Measurements from ENCODE around the gene DAZAP2. TPM values are rescaled to one million over a fixed set of nuclear protein-coding genes. Genes with fewer than 3 reads are reported as not detected.

DAZAP2 gene
- total RNA-seq, 1 experiment from 2014 or later, result 57.4 TPM

DNA sequence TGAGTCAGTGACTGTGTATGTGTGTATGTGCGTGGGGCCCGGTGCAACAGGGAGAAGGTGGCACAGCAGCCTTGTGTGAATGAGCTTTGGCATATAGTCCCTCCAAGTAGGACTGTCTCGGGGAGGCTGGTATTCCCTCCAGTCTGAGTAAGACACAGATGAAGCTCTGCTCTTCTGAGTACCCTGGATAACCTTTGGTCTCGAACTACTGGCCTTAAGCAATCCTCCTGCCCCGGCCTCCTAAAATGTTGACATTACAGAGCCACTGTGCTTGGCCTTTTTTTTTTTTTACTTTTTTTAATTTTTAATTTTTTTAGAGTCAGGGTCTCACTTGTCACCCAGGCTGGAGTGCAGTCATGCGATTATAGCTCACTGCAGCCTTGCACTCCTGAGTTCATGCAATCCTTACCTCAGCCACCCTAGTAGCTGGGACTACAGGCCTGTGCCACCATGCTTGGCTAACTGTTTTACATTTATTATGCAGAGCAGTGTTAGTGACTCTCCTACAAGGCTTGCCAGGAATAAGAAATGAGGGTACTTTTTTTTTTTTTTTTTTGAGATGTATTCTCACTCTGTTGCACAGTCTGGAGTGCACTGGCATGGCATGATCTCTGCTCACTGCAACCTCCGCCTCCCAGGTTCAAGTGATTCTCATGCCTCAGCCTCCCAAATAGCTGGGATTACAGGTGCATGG lies 9.4 kb upstream of the DAZAP2 start:
- POLR2A ChIA-PET (ENCODE audit: unreplicated experiment), result no interaction called here
- H3K4me1 ChIP-seq (ENCODE audit: insufficient read depth, low read length), result no peaks in the 10 kb centered on the region
- no peaks in the 10 kb centered on the region for H4K20me1 ChIP-seq (ENCODE audit: low read length)
- no peaks in the 10 kb centered on the region for H3K36me3 ChIP-seq (ENCODE audit: low read depth, low read length)
- ATAC-seq (no peak), DNase-seq (no peak)
- H3K79me2 ChIP-seq (ENCODE audit: low read length), result no peaks in the 10 kb centered on the region
- H3K4me2 ChIP-seq (ENCODE audit: low read length), result no peak overlapping the region
- no peaks in the 10 kb centered on the region for H3K27me3 ChIP-seq (ENCODE audit: low read length)
- no peak overlapping the region for H3K9ac ChIP-seq (ENCODE audit: low read length)
- no peaks in the 10 kb centered on the region for H3F3A ChIP-seq (ENCODE audit: low read length, unreplicated experiment)
- CTCF ChIA-PET, result no interaction called here
- BruUV-seq (replicated peaks), result no TSS peak
- H3K9me2 ChIP-seq (replicated peaks; ENCODE audit: low read length), result no peaks in the 10 kb centered on the region
- H2AFZ ChIP-seq (ENCODE audit: low read length), result no peak overlapping the region
- no peaks in the 10 kb centered on the region for H3K9me3 ChIP-seq (ENCODE audit: low read length)
- no peak overlapping the region for H3K27ac ChIP-seq (ENCODE audit: low read length)
- intact Hi-C loops (cut with micrococcal nuclease), result no loop called here
- H3K4me3 ChIP-seq (ENCODE audit: low read length), result no peak overlapping the region
- no peak for TF ChIP-seq EZH2phosphoT487 (IDR thresholded peaks at IDR 0.05; ENCODE audit: borderline replicate concordance, low read length)

GRCh38 chr12:51232642-51233041 lies 6.0 kb upstream of the DAZAP2 start:
- ATAC-seq, result no peak

GRCh38 chr12:51234530-51234929 lies 4.1 kb upstream of the DAZAP2 start:
- H3K79me2 ChIP-seq (ENCODE audit: low read length), result no peaks in the 10 kb centered on the region
- H3K27ac ChIP-seq (ENCODE audit: low read length), result no peak overlapping the region
- no peaks in the 10 kb centered on the region for H3K9me3 ChIP-seq (ENCODE audit: low read length)
- H3K27me3 ChIP-seq (ENCODE audit: low read length), result no peaks in the 10 kb centered on the region
- H2AFZ ChIP-seq (ENCODE audit: low read length), result no peak overlapping the region
- H3K9me2 ChIP-seq (replicated peaks; ENCODE audit: low read length), result no peaks in the 10 kb centered on the region
- H3K36me3 ChIP-seq (ENCODE audit: low read depth, low read length), result no peaks in the 10 kb centered on the region
- ChIA-PET CTCF (no interaction called here), POLR2A (ENCODE audit: unreplicated experiment) (no interaction called here)
- intact Hi-C loops (cut with micrococcal nuclease), result no loop called here
- H4K20me1 ChIP-seq (ENCODE audit: low read length), result no peaks in the 10 kb centered on the region
- H3K9ac ChIP-seq (ENCODE audit: low read length), result no peak overlapping the region
- DNase-seq, result no peak
- H3K4me3 ChIP-seq (ENCODE audit: low read length), result no peak overlapping the region
- no peak for TF ChIP-seq EZH2 (IDR thresholded peaks at IDR 0.05; ENCODE audit: low read length, unreplicated experiment)
- no peak for TF ChIP-seq CTCF (conservative IDR thresholded peaks at IDR 0.05; ENCODE audit: low read depth, low read length)
- no peak for TF ChIP-seq EZH2phosphoT487 (IDR thresholded peaks at IDR 0.05; ENCODE audit: borderline replicate concordance, low read length)
- H3K4me2 ChIP-seq (ENCODE audit: low read length), result no peak overlapping the region
- H3F3A ChIP-seq (ENCODE audit: low read length, unreplicated experiment), result no peaks in the 10 kb centered on the region
- BruUV-seq (replicated peaks), result no TSS peak
- ATAC-seq, result no peak
- H3K4me1 ChIP-seq (ENCODE audit: insufficient read depth, low read length), result no peaks in the 10 kb centered on the region

More at GRCh38 chr12:51232642-51233041, 6.0 kb upstream of the DAZAP2 start:
- Histone ChIP-seq H3K4me3 (ENCODE audit: low read length) (no peak overlapping the region), H3K4me1 (ENCODE audit: insufficient read depth, low read length) (no peaks in the 10 kb centered on the region), H3K9me3 (ENCODE audit: low read length) (no peaks in the 10 kb centered on the region), H3F3A (ENCODE audit: low read length, unreplicated experiment) (no peaks in the 10 kb centered on the region), H3K4me2 (ENCODE audit: low read length) (no peak overlapping the region), H3K27ac (ENCODE audit: low read length) (no peak overlapping the region), H3K27me3 (ENCODE audit: low read length) (no peaks in the 10 kb centered on the region), H3K79me2 (ENCODE audit: low read length) (no peaks in the 10 kb centered on the region), H4K20me1 (ENCODE audit: low read length) (no peaks in the 10 kb centered on the region), H3K9me2 (replicated peaks; ENCODE audit: low read length) (no peaks in the 10 kb centered on the region), H2AFZ (ENCODE audit: low read length) (no peak overlapping the region), H3K36me3 (ENCODE audit: low read depth, low read length) (no peaks in the 10 kb centered on the region), H3K9ac (ENCODE audit: low read length) (no peak overlapping the region)
- TF ChIP-seq EZH2 (IDR thresholded peaks at IDR 0.05; ENCODE audit: low read length, unreplicated experiment) (no peak), EZH2phosphoT487 (IDR thresholded peaks at IDR 0.05; ENCODE audit: borderline replicate concordance, low read length) (no peak), CTCF (conservative IDR thresholded peaks at IDR 0.05; ENCODE audit: low read depth, low read length) (no peak)
- ChIA-PET POLR2A (ENCODE audit: unreplicated experiment) (no interaction called here), CTCF (no interaction called here)
- no TSS peak for BruUV-seq (replicated peaks)
- intact Hi-C loops (cut with micrococcal nuclease), result no loop called here
- no peak for DNase-seq

All from PC-3 (cell line).